Gastrocnemius medialis (tissue), 4 donors: ENCODE results near the gene IRAG1.

ENCODE experiments used
- CTCF ChIP-seq, 5 experiments: fragments of 450-650 bp in 3 of 5; fragments of 200-600 bp in 2 of 5; sonication (generic) in 2 of 5; IDR thresholded peaks in 4 of 5; conservative IDR thresholded peaks in 1 of 5; 1 replicate in 4 of 5; 2 replicates in 1 of 5; pipeline ENCODE4 v1.5.1; 2016 to 2019; ENCODE audit warnings: antibody characterized with exemption in 5 of 5, mild to moderate bottlenecking in 3 of 5, moderate library complexity in 3 of 5
- POLR2A ChIP-seq, 2 donors: fragments of 450-650 bp; IDR thresholded peaks; one replicate each; pipeline ENCODE4 v1.6.1; 2017; ENCODE audit warnings: antibody characterized with exemption in 2 of 2, mild to moderate bottlenecking in 2 of 2, moderate library complexity in 2 of 2

- TF ChIP-seq POLR2A (IDR thresholded peaks at IDR 0.05) (no peak), CTCF (IDR thresholded peaks at IDR 0.05 in 4 of 5, conservative IDR thresholded peaks at IDR 0.05 in 1 of 5) (no peak)
Measured at GRCh38 chr11:10716543-10717259, 23.1 kb upstream of the IRAG1 start.
